Heart left ventricle (tissue), 16 donors: ENCODE measurements around the gene NEMP1. TPM values are rescaled to one million over a fixed set of nuclear protein-coding genes. Genes with fewer than 3 reads are reported as not detected.
"Not testable (repeated sequence)": the region's sequence is repeated elsewhere in the genome, so short reads cannot be mapped to it uniquely, and the experiment has no call there.

ENCODE experiments used
- ATAC-seq, 4 donors: fragments of 200-7000 bp; cut with Tn5 transposase; one replicate each; pipeline ENCODE4 v1.9.1; 2020 to 2022; ENCODE audit warnings: moderate library complexity in 4 of 4, mild to moderate bottlenecking in 3 of 4, moderate number of reproducible peaks in 1 of 4
- DNase-seq, 5 donors: peaks; one replicate each; pipeline ENCODE4 v3.0.0-alpha.2; 2020
- H3K27ac ChIP-seq, 12 donors: fragments of 200-600 bp; sonication (generic) in 4 of 12; one replicate each; pipeline versions ENCODE4 v1.5.0 to v1.8.0; 2016 to 2022; ENCODE audit warnings: mild to moderate bottlenecking in 2 of 12
- H3K27me3 ChIP-seq, 9 donors: fragments of 200-600 bp; sonication (generic) in 2 of 9; one replicate each; pipeline versions ENCODE4 v1.5.1 to v1.8.0; 2016 to 2022; ENCODE audit warnings: mild to moderate bottlenecking in 3 of 9
- H3K36me3 ChIP-seq, 9 donors: fragments of 200-600 bp; sonication (generic) in 2 of 9; one replicate each; pipeline versions ENCODE4 v1.5.0 to v1.8.0; 2018 to 2022; ENCODE audit warnings: mild to moderate bottlenecking in 2 of 9
- H3K4me1 ChIP-seq, 12 donors: fragments of 200-600 bp; sonication (generic) in 4 of 12; one replicate each; pipeline versions ENCODE4 v1.5.0 to v1.8.0; 2016 to 2022; ENCODE audit warnings: mild to moderate bottlenecking in 3 of 12
- H3K4me3 ChIP-seq, 12 donors: fragments of 200-600 bp; sonication (generic) in 4 of 12; one replicate each; pipeline versions ENCODE4 v1.5.0 to v1.8.0; 2017 to 2022; ENCODE audit warnings: mild to moderate bottlenecking in 9 of 12, moderate library complexity in 4 of 12
- H3K9me3 ChIP-seq, 12 donors: fragments of 200-600 bp; sonication (generic) in 4 of 12; one replicate each; pipeline versions ENCODE4 v1.5.0 to v1.8.0; 2016 to 2022; ENCODE audit warnings: mild to moderate bottlenecking in 1 of 12
- POLR2A ChIP-seq, 2 donors: fragments of 450-650 bp; IDR thresholded peaks; one replicate each; pipeline ENCODE4 v1.6.1; 2017; ENCODE audit warnings: antibody characterized with exemption in 2 of 2, mild to moderate bottlenecking in 2 of 2, moderate library complexity in 2 of 2
- WGBS, 4 donors: extraction: QIAGEN DNeasy Blood & Tissue Kit in 2 of 4; methylation state at CpG; one replicate each; pipeline versions ENCODE4 v1.1.5 to v1.1.7; 2013 to 2018; 5-methylcytosine and 5-hydroxymethylcytosine counted together
- intact Hi-C, 10 donors: fragments of 100-400 bp; cut with DNase I; formaldehyde crosslinking; loops; one replicate each; pipeline versions ENCODE4 v1.11.1 to v1.14.2; 2022
- polyA plus RNA-seq, 2 donors: library from polyadenylated mRNA; stranded (reverse); fragments of 200-250 nt; gene quantifications; one replicate each; pipeline ENCODE4 v1.2.3, GENCODE V29; 2013
- total RNA-seq, 9 donors: library from RNA; depleted of rRNA in 2 of 9; stranded (reverse); fragments of >200 nt in 2 of 9; fragmentation: NEBNext Ultra II Directional in 3 of 9; extraction: Animal tissue kit (Norgen Biotek cat#: 25700) in 3 of 9; gene quantifications; one replicate each; pipeline versions ENCODE4 v1.1.0 to v1.2.4, GENCODE V29; 2016 to 2023
- TF ChIP-seq, protein P1 (sequence below), 12 donors: fragments of 200-600 bp; sonication (generic) in 4 of 12; IDR thresholded peaks; one replicate each; pipeline versions ENCODE4 v1.5.0 to v1.8.0; 2018 to 2022; ENCODE audit warnings: antibody characterized with exemption in 12 of 12, mild to moderate bottlenecking in 5 of 12
- donor health status: ischemic (EF 13 %, LVEDD 7.1; RV severe dilation, severe dysfunction).
- donor health status: healthy with polysubstance abuse.
- donor health status: DM: no; HTN: yes; CAD: no.
- donor health status: DM: no; HTN: no; CAD: no.
- donor health status: ischemic (EF 25% LVEDD 6.9; RV normal size, moderate dysfunction).
- donor health status: ischemic (EF 25% LVEDD 5.7; RV mildly dilated, moderate dysfunction).
- donor health status: healthy.
- donor health status: DM: yes; HTN: yes; CAD: no.
- donor health status: ischemic (EF 35%, LVEDD 5.7; RV mildly dilated, moderate dysfunction).
- donor health status: nonischemic (EF 11% LVEDD 7.7; RV severe dilation, severe dysfunction).
- donor health status: DM: yes; HTN: yes; CAD: no.
- donor health status: PGD.
- donor health status: ischemic (EF 29% LVEDD 5.4; RV normal size, mild dysfunction).
- donor health status: nonischemic (EF 23%, LVEDD 6.1; RV moderate dilation, normal function).

NEMP1 gene
- total and polyA plus RNA-seq, 11 donors = 1.4 to 12.0 (median 3.5) TPM

DNA sequence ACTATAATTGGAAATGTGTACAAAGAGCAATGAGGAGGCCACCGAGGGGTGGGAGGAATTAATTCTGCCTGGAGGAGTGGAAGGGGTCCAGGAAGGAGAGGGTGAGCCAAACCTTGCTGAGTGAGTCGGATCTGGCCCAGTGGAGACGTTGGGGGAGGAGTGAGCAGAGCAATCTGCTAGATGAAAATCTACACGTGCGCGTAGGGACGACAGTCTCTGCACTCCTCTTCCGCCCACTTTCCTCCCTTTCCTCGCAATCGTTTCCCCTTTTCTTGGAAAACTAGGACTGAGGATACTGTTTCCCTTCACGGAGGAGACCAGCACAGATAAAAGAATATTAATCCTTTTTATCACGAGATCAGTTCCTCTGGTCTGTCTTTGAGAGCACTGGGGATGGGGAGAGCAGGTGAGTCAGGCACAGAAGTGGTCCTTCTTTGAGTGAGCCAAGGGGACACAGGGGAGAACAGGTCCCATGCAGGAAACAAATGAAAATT, 7.5 kb upstream of the NEMP1 start:
- Histone ChIP-seq H3K9me3 (no peaks in the 10 kb centered on the region), H3K36me3 (peaks cover 0 to 7% (median 0%) of the 10 kb centered on the region in 9 donors), H3K4me3 (peak overlapping the region in 9 of 12 donors; percentile 71 to 97 (median 81)), H3K4me1 (peaks cover 0 to 45% (median 26%) of the 10 kb centered on the region in 12 donors), H3K27me3 (no peaks in the 10 kb centered on the region), H3K27ac (peak overlapping the region; percentile 93 to 100 (median 99))
- TF ChIP-seq POLR2A (IDR thresholded peaks at IDR 0.05) = no peak
- TF ChIP-seq, protein P1, sequence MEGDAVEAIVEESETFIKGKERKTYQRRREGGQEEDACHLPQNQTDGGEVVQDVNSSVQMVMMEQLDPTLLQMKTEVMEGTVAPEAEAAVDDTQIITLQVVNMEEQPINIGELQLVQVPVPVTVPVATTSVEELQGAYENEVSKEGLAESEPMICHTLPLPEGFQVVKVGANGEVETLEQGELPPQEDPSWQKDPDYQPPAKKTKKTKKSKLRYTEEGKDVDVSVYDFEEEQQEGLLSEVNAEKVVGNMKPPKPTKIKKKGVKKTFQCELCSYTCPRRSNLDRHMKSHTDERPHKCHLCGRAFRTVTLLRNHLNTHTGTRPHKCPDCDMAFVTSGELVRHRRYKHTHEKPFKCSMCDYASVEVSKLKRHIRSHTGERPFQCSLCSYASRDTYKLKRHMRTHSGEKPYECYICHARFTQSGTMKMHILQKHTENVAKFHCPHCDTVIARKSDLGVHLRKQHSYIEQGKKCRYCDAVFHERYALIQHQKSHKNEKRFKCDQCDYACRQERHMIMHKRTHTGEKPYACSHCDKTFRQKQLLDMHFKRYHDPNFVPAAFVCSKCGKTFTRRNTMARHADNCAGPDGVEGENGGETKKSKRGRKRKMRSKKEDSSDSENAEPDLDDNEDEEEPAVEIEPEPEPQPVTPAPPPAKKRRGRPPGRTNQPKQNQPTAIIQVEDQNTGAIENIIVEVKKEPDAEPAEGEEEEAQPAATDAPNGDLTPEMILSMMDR (IDR thresholded peaks at IDR 0.05) = no peak
- ATAC-seq (no peak), DNase-seq (peak in 3 of 5 donors; percentile 43 to 54 (median 47))
- WGBS, 4 donors = 20 to 31% (median 28%) methylated on average over 12 of the region's 12 CpGs
- intact Hi-C loops = loop anchor here in 1 of 10 donors (2.0 kb wide), 1 partner anchor 25 kb away; the partner anchor contains the start of gene STAT6

- Histone ChIP-seq H3K27me3 (no peaks in the 10 kb centered on the region), H3K9me3 (no peaks in the 10 kb centered on the region), H3K36me3 (peaks cover 0 to 6% (median 0%) of the 10 kb centered on the region in 9 donors), H3K4me1 (peaks cover 0 to 22% (median 13%) of the 10 kb centered on the region in 12 donors), H3K4me3 (no peak overlapping the region), H3K27ac (no peak overlapping the region)
- no peak for ATAC-seq
- DNase-seq = no peak
- TF ChIP-seq, protein P1 (IDR thresholded peaks at IDR 0.05) = no peak
- no peak for TF ChIP-seq POLR2A (IDR thresholded peaks at IDR 0.05)
- WGBS, 4 donors = 89 to 100% (median 94%) methylated on average over 1 of the region's 1 CpG
- intact Hi-C loops = no loop called here
These were observed 2.3 kb upstream of the NEMP1 start for GRCh38 chr12:57080855-57081254.

- Histone ChIP-seq H3K4me3 (no peak overlapping the region), H3K36me3 (peaks cover 0 to 6% (median 0%) of the 10 kb centered on the region in 9 donors), H3K27me3 (no peaks in the 10 kb centered on the region), H3K4me1 (peaks cover 0 to 19% (median 10%) of the 10 kb centered on the region in 12 donors), H3K27ac (peak overlapping the region in 3 of 12 donors; percentile 84 to 94 (median 86)), H3K9me3 (no peaks in the 10 kb centered on the region)
- ATAC-seq (no peak), DNase-seq (no peak)
- WGBS, 4 donors = 82 to 95% (median 87%) methylated on average over 1 of the region's 1 CpG
- intact Hi-C loops = loop anchor here in 1 of 10 donors (2.0 kb wide), 1 partner anchor 31 kb away; the partner anchor contains the start of gene STAT6
- TF ChIP-seq POLR2A (IDR thresholded peaks at IDR 0.05) = no peak
- TF ChIP-seq, protein P1 (IDR thresholded peaks at IDR 0.05) = no peak
These were observed 1.2 kb upstream of the NEMP1 start for GRCh38 chr12:57079821-57080220.

DNA sequence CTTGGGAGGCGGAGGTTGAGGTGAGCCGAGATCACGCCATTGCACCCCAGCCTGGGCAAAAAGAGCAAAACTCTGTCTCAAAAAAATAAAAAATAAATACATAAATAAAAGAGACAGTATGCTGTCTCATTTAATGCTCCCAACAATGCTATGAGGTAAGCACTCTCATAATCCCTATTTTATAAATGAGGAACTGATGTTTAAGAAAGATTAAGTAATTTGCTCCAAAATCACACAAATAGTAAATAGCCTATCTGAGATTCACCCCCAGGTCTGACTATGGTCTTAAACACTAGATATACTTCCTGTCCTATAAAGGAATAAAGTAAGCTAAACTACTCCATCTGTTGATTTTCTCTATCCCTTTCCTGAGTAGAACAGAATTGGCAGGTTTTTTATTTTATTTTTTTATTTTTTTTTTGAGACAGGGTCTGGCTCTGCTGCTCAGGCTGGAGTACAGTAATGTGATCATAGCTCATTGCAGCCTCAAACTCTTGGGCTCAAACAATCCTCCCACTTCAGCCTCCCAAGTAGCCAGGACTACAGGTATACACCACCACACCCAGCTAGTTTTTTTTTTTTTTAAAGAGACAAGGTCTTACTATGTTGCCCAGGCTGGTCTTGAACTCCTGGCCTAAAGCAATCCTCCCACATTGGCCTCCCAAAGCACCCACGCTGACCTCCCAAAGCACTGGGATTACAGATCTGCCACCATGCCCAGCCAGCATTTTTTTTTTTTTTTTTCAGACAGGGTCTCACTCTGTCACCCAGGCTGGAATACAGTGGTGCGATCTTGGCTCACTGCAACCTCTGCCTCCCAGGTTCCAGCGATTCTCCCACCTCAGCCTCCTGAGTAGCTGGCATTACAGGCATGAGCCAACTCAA, 4.8 kb downstream of the NEMP1 start:
- not testable (repeated sequence) for H3K9me3 ChIP-seq, H3K4me3 ChIP-seq, ATAC-seq, H3K27me3 ChIP-seq, DNase-seq
- 93 to 96% (median 95%) methylated on average over 6 of the region's 6 CpGs for WGBS, 4 donors
- Histone ChIP-seq H3K36me3 (peaks cover 0 to 34% (median 11%) of the 10 kb centered on the region in 9 donors), H3K4me1 (peaks cover 0 to 18% (median 11%) of the 10 kb centered on the region in 12 donors), H3K27ac (peak overlapping the region in 1 of 12 donors; percentile 73)
- intact Hi-C loops = loop anchor here in 1 of 10 donors (5.0 kb wide), 1 partner anchor 113 kb away; no protein-coding TSS in a partner anchor
